Left lung (tissue), 10 donors: ENCODE measurements around the gene FBXL7. TPM values are rescaled to one million over a fixed set of nuclear protein-coding genes. Genes with fewer than 3 reads are reported as not detected.

Source experiments
- ATAC-seq: fragments of 200-7000 bp; cut with Tn5 transposase; one replicate; pipeline ENCODE4 v1.9.1; 2020; ENCODE audit warnings: moderate library complexity
- DNase-seq, 4 donors: peaks; one replicate each; pipeline ENCODE4 v3.0.0-alpha.2; 2013 to 2020
- H3K27ac ChIP-seq, 2 donors: fragments of 200-600 bp; sonication (generic) in 1 of 2; one replicate each; pipeline versions ENCODE4 v1.5.0 to v1.8.0; 2020 to 2021
- H3K27me3 ChIP-seq, 2 donors: fragments of 200-600 bp; sonication (generic) in 1 of 2; one replicate each; pipeline versions ENCODE4 v1.5.0 to v1.8.0; 2020 to 2021
- H3K36me3 ChIP-seq, 2 donors: fragments of 200-600 bp; sonication (generic) in 1 of 2; one replicate each; pipeline versions ENCODE4 v1.5.0 to v1.8.0; 2020 to 2021
- H3K4me1 ChIP-seq, 2 donors: fragments of 200-600 bp; one replicate each; pipeline ENCODE4 v1.8.0; 2021
- H3K4me3 ChIP-seq, 2 donors: fragments of 200-600 bp; sonication (generic) in 1 of 2; one replicate each; pipeline versions ENCODE4 v1.5.0 to v1.8.0; 2020 to 2021; ENCODE audit warnings: mild to moderate bottlenecking in 1 of 2
- H3K9me3 ChIP-seq, 2 donors: fragments of 200-600 bp; sonication (generic) in 1 of 2; one replicate each; pipeline versions ENCODE4 v1.5.0 to v1.8.0; 2020 to 2021
- intact Hi-C, 2 donors: fragments of 100-400 bp; cut with DNase I; formaldehyde crosslinking; loops; one replicate each; pipeline versions ENCODE4 v1.11.2 to v1.14.2; 2022
- polyA plus RNA-seq, 6 donors: library from polyadenylated mRNA; unstranded; fragments of 120-200 nt; gene quantifications; one replicate each; pipeline ENCODE4 v1.2.1, GENCODE V29; 2013; ENCODE audit not compliant: insufficient read length in 6 of 6
- total RNA-seq, 2 donors: library from RNA; stranded (reverse); fragmentation: NEBNext Ultra II Directional; extraction: Animal tissue kit (Norgen Biotek cat#: 25700); gene quantifications; one replicate each; pipeline ENCODE4 v1.2.1, GENCODE V29; 2021
- TF ChIP-seq, protein P1 (sequence below), 2 donors: fragments of 200-600 bp; sonication (generic) in 1 of 2; IDR thresholded peaks; one replicate each; pipeline versions ENCODE4 v1.5.0 to v1.8.0; 2021; ENCODE audit warnings: antibody characterized with exemption in 2 of 2
- donor health status: DM: no; HTN: yes; CAD: no.
- donor health status: DM: no; HTN: no; CAD: no.

The FBXL7 gene
- total and polyA plus RNA-seq, 8 donors, result 12.0 to 32.4 (median 28.1) TPM

DNA sequence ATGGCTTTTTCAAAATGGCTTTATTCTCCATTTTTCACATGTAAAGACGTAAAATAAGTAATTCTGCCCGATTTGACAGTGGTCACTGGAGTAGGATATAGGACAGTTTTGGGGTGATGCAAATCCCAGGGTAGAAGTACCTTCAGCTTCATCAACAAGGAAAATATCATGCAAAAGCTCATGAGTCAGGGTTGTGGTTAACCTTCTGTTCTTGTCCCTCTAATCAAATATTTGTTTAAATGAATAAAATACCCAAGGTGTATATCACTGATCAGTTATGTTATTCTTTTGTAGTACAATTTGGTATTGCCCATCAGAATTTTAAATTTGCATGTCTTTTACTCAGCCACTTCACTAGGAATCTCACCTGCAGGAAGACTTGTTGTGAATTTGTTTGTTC lies 40.0 kb downstream of the FBXL7 start:
- H3K36me3 ChIP-seq, result no peaks in the 10 kb centered on the region
- no peak overlapping the region for H3K4me3 ChIP-seq
- ATAC-seq, result no peak

DNA sequence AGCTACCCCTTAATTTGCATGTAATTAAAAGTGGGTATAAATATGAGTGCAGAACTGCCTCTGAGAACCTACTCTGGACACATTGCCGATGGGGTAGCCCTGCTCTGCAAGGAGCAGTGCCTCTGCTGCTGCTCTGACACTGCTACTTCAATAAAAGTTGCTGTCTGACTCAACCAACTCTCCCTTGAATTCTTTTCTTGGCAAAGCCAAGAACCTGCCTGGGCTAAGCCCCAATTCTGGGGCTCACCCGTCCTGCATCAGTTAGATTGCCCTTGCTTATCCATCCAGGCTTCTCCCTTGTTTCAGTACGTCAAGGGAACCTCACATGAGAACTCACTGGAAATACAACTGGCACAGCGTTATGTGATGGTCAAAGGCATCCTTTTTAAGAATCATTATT lies 44.1 kb downstream of the FBXL7 start:
- Histone ChIP-seq H3K27ac (no peak overlapping the region), H3K4me3 (no peak overlapping the region), H3K4me1 (no peaks in the 10 kb centered on the region), H3K9me3 (no peaks in the 10 kb centered on the region), H3K27me3 (no peaks in the 10 kb centered on the region), H3K36me3 (no peaks in the 10 kb centered on the region)
- intact Hi-C loops, result no loop called here
- ATAC-seq (no peak), DNase-seq (no peak)
- TF ChIP-seq, protein P1, sequence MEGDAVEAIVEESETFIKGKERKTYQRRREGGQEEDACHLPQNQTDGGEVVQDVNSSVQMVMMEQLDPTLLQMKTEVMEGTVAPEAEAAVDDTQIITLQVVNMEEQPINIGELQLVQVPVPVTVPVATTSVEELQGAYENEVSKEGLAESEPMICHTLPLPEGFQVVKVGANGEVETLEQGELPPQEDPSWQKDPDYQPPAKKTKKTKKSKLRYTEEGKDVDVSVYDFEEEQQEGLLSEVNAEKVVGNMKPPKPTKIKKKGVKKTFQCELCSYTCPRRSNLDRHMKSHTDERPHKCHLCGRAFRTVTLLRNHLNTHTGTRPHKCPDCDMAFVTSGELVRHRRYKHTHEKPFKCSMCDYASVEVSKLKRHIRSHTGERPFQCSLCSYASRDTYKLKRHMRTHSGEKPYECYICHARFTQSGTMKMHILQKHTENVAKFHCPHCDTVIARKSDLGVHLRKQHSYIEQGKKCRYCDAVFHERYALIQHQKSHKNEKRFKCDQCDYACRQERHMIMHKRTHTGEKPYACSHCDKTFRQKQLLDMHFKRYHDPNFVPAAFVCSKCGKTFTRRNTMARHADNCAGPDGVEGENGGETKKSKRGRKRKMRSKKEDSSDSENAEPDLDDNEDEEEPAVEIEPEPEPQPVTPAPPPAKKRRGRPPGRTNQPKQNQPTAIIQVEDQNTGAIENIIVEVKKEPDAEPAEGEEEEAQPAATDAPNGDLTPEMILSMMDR (IDR thresholded peaks at IDR 0.05), result no peak

More for the DNA sequence above, 40.0 kb downstream of the FBXL7 start:
- DNase-seq, result no peak
- intact Hi-C loops, result no loop called here
- Histone ChIP-seq H3K9me3 (peaks cover 0 to 3% of the 10 kb centered on the region in 2 donors), H3K27me3 (no peaks in the 10 kb centered on the region), H3K27ac (no peak overlapping the region), H3K4me1 (no peaks in the 10 kb centered on the region)
- TF ChIP-seq, protein P1 (IDR thresholded peaks at IDR 0.05), result no peak

DNA sequence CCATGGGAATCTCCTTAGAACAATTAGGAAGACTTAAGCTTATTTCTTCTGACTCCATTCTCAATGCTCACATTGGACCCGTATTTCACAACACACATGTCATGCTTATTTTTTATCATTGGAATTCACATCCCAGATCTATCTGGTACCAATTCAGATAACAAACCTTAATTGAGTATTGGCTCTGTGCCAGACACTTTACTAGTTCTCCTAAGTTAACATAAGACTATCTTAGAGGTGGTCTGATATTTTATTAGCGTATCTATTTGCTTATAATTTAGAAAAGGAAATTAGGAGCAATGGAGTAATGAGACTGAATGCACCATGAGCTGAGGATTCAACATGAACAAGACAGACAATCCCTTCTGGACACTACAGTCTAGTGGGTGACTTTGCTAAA lies 45.1 kb downstream of the FBXL7 start:
- DNase-seq (no peak), ATAC-seq (no peak)
- H3K27me3 ChIP-seq, result no peaks in the 10 kb centered on the region
- H3K4me3 ChIP-seq, result no peak overlapping the region
- intact Hi-C loops, result no loop called here
- TF ChIP-seq, protein P1 (IDR thresholded peaks at IDR 0.05), result no peak
- H3K4me1 ChIP-seq, result no peaks in the 10 kb centered on the region
- no peak overlapping the region for H3K27ac ChIP-seq
- no peaks in the 10 kb centered on the region for H3K36me3 ChIP-seq
- no peaks in the 10 kb centered on the region for H3K9me3 ChIP-seq

DNA sequence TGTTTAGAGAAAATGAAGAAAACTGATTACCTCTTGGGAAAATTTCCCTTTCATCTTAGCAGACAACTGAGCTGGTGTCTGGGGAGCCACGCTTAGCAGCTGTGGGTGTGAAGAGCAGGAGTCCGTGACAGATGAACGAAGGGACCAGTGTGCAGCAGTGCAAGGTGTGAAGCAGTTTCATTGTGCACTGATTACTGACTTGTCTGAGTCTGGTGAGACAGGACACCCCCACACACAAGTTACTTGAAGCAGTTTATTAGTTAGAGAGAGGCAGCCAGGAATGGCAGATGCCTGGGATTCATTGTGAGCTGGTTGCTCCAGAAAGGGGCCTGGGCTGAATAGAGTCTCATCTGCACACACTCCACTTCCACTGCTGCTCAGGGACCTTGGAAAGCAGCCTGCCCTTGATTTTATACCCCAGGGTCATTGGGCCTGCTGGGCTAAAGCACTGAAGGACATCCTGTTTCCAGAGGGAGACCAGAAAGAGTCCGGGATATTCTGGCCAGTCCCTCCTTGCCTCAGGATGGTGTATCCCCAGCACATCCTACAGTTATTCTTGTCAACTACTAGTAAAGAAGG lies 47.4 kb downstream of the FBXL7 start:
- TF ChIP-seq, protein P1 (IDR thresholded peaks at IDR 0.05), result no peak
- intact Hi-C loops, result no loop called here

DNA sequence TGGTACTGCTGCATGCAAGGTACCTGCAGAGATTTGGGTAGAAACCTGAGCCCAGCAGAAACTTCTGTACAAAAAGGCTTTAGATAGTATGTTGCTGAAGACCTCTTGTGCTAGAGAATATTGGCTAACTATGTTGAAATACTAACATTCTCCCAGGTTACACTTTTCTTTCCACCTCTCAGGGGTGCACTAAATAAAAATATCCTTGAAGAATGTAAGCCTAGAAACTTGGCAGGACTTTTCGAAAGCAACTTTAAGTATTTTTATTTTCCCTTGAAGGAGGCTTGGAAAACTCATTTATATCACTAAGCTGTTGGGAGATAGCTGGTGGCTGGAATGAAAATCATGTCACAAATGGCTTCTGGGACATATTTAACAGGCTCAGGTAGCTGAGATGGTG lies 50.0 kb downstream of the FBXL7 start:
- ATAC-seq (no peak), DNase-seq (no peak)
- H3K27ac ChIP-seq, result no peak overlapping the region
- H3K4me1 ChIP-seq, result no peaks in the 10 kb centered on the region
- H3K4me3 ChIP-seq, result no peak overlapping the region
- H3K9me3 ChIP-seq, result no peaks in the 10 kb centered on the region
- TF ChIP-seq, protein P1 (IDR thresholded peaks at IDR 0.05), result no peak
- no peaks in the 10 kb centered on the region for H3K36me3 ChIP-seq
- no peaks in the 10 kb centered on the region for H3K27me3 ChIP-seq
- intact Hi-C loops, result no loop called here

More for the DNA sequence above, 47.4 kb downstream of the FBXL7 start:
- no peak overlapping the region for H3K27ac ChIP-seq
- no peaks in the 10 kb centered on the region for H3K4me1 ChIP-seq
- DNase-seq (no peak), ATAC-seq (no peak)
- no peaks in the 10 kb centered on the region for H3K27me3 ChIP-seq
- H3K4me3 ChIP-seq, result no peak overlapping the region
- H3K36me3 ChIP-seq, result no peaks in the 10 kb centered on the region
- H3K9me3 ChIP-seq, result no peaks in the 10 kb centered on the region
